Stomach (tissue), 4 donors: ENCODE measurements around the gene CRY2.

Experiments
- CTCF ChIP-seq, 7 experiments: fragments of 450-650 bp in 4 of 7; fragments of 200-600 bp in 3 of 7; sonication (generic) in 3 of 7; IDR thresholded peaks; one replicate each; pipeline ENCODE4 v1.5.1; 2016 to 2019; ENCODE audit warnings: antibody characterized with exemption in 7 of 7, control low read depth in 2 of 7, mild to moderate bottlenecking in 1 of 7
- EP300 ChIP-seq: sonication (generic); formaldehyde crosslinking; IDR thresholded peaks from one replicate; pipeline ENCODE4 v1.6.1; 2017; ENCODE audit warnings: antibody characterized with exemption
- POLR2A ChIP-seq, 4 donors: fragments of 450-650 bp; IDR thresholded peaks; one replicate each; pipeline ENCODE4 v1.6.1; 2016; ENCODE audit warnings: antibody characterized with exemption in 4 of 4, control low read depth in 2 of 4, mild to moderate bottlenecking in 1 of 4, moderate library complexity in 1 of 4
- POLR2AphosphoS5 ChIP-seq, 3 donors: sonication (generic); formaldehyde crosslinking; IDR thresholded peaks; one replicate each; pipeline ENCODE4 v1.6.1; 2016; ENCODE audit warnings: antibody characterized with exemption in 3 of 3

- TF ChIP-seq POLR2AphosphoS5 (IDR thresholded peaks at IDR 0.05) (no peak), POLR2A (IDR thresholded peaks at IDR 0.05) (no peak), CTCF (IDR thresholded peaks at IDR 0.05) (no peak), EP300 (no peak)
These were observed 13.7 kb downstream of the CRY2 start for GRCh38 chr11:45860764-45861510.
